Measurements from ENCODE around the gene FZD4. TPM values are rescaled to one million over a fixed set of nuclear protein-coding genes. Genes with fewer than 3 reads are reported as not detected.
A peak's percentile ranks its signal among the peaks of the same experiment; 100 is the strongest.
"Not testable (repeated sequence)": the region's sequence is repeated elsewhere in the genome, so short reads cannot be mapped to it uniquely, and the experiment has no call there.

Gene FZD4
- total RNA-seq, 2 experiments from 2014 or later = 0.16 to 0.44 TPM

DNA sequence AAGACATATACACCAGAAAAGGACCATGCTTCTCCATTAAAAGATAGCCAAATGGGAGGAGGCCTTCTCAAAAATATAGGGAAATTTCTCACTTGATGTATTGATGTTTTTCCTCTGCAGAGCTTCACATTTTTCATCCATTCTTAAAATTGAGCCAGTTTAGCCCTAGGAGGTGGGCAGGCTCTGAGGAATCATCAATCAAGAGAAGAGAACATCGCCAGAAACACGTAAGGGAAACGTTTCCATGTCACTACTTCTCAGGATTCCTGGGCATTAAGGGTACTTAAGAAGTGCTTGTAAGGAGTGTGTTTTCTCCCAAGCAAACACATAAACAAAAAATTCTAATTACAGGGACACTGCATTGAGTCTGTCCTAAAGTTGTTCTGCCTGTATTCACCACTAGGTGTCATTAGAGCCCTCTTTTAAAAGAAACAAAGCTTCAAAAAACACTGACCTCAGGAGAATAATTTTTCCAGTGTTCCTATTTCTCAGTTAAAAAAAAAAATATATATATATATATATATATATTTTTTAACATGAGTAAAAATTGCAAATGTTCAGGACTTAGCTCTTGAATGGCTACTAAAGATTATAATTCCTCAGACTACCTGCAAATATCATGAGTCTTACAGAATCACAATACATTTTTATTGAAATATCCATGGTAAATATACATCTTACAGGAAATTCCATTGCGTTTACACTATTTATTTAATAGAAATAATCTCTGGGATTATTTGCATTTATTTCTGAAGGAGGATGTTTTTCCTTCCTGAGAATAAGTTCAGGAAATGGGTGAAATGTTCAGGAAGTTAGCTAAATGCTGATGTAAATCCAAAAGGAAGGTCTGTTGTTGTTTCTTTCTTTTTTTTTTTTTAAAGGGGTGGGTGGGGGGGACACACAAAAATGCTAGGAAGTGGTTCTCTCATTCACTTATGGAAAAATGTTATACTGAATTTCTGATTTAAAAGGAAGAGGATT lies 16.0 kb downstream of the FZD4 start:
- Mint-ChIP-seq H3K36me3 (no peaks in the 10 kb centered on the region), H3K9me3 (ENCODE audit: low read depth) (no peaks in the 10 kb centered on the region), H3K4me1 (no peaks in the 10 kb centered on the region), H3K4me3 (no peak overlapping the region), H3K27ac (no peak overlapping the region), H3K27me3 (peaks cover 4% of the 10 kb centered on the region)
- ATAC-seq (peak; percentile 49), DNase-seq (no peak)
- CTCF ChIA-PET = interaction anchor here (0.6 to 3.1 kb wide), 21 partner anchors 12 to 1077 kb away, joined by 3 to 21 read pairs (median 5); partner anchors contain the start of genes FZD4 and TMEM135

DNA sequence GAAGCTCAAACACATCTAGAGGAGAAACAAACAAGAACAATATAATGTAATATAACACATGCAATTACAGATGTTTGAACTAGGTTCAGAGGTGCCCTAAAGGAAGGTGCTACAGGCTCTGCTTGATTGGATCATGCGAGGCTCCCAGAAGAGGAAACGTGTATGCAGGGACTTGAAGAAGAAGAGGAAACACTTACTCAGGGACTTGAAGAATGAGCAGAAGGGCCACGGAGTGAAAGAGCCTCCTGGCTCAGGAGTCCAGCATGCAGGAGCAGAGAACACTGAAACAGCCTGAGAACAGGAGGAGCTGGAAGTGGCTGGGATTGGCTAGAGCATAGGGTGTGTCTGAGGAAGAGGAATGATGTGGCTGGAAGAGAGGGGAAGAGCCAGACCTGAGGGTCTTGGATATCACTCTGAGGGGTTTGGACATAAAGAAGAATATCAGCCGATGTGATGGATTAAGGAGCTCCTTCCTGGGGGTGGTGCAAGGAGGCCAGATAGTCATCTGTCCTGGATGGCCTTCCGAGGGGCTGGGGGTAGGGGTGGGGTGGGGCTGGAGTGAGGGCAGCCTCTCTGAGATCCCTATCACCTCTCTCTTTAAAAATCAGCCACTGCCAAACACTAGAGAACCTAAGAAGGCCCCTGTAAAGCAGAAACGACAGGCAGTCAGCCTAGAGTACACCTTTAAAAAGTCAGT lies 16.8 kb downstream of the FZD4 start:
- Mint-ChIP-seq H3K4me1 (no peaks in the 10 kb centered on the region), H3K27ac (no peak overlapping the region), H3K9me3 (ENCODE audit: low read depth) (no peaks in the 10 kb centered on the region), H3K27me3 (peaks cover 4% of the 10 kb centered on the region), H3K4me3 (no peak overlapping the region), H3K36me3 (no peaks in the 10 kb centered on the region)
- ATAC-seq = no peak
- CTCF ChIA-PET = interaction anchor here (1.3 to 3.1 kb wide), 12 partner anchors 11 to 486 kb away, joined by 3 to 21 read pairs (median 6); partner anchors contain the start of genes FZD4 and TMEM135
- DNase-seq = no peak

DNA sequence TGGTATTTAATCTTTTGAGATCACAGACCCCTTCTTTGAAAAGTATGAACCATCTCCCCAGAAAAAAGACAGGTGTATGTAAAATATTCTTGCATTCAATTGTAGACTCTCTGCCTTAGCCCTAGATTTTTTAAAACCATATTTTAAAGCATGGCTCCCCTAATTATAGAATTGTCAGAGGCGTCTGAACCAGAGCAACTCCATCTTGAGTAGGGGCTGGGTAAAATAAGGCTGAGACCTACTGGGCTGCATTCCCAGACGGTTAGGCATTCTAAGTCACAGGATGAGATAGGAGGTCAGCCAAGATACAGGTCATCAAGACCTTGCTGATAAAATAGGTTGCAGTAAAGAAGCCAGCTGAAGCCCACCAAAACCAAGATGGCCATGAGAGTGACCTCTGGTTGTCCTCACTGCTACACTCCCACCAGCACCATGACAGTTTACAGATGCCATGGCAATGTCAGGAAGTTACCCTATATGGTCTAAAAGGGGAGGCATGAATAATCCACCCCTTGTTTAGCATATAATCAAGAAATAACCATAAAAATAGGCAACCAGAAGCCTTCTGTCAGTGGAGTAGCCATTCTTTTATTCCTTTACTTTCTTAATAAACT lies 17.9 kb downstream of the FZD4 start:
- not testable (repeated sequence) for DNase-seq; H3K36me3 Mint-ChIP-seq; H3K4me3 Mint-ChIP-seq; ATAC-seq; H3K27me3 Mint-ChIP-seq; H3K9me3 Mint-ChIP-seq (ENCODE audit: low read depth); H3K4me1 Mint-ChIP-seq; H3K27ac Mint-ChIP-seq
- CTCF ChIA-PET = interaction anchor here (2.1 to 3.1 kb wide), 4 partner anchors 18 to 363 kb away, joined by 6 to 21 read pairs (median 16); partner anchors contain the start of gene FZD4

DNA sequence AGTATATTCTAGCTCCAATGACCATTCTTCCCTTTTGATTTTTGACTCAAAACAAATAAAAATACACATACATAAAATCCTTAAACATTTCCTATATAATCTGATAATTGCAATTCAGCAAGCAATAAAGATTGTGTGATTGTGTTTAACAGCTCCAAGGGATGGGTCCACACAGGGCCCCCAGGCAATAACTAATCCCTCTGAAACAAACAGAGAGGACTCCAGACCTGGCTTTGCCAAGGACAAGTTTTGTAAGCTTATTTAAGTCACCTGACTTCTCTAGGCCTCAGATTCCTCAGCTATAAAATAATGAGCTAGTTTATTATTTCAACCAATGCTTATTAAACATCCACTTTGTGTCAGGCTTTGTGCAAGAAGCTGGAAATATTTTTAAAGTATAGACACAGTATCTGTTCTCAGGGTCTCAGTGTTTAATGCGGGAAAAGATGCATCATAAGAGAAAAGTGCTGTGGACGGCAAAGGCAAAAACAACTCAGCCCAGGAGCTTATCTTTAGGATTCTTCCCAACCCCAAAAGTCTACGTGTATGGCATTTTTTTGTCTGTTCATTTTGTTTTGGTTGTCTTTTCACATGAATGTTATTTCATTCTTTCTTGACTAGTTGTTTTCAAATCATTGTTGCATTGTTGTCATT lies 20.1 kb downstream of the FZD4 start:
- CTCF ChIA-PET = interaction anchor here (1.1 to 1.5 kb wide), 4 partner anchors 9 to 486 kb away, joined by 3 to 4 read pairs (median 3); no protein-coding TSS in a partner anchor
- H3K36me3 Mint-ChIP-seq = no peaks in the 10 kb centered on the region
- no peak overlapping the region for H3K4me3 Mint-ChIP-seq
- no peak for DNase-seq
- no peak overlapping the region for H3K27ac Mint-ChIP-seq
- H3K4me1 Mint-ChIP-seq = peaks cover 14% of the 10 kb centered on the region
- H3K27me3 Mint-ChIP-seq = no peaks in the 10 kb centered on the region
- no peaks in the 10 kb centered on the region for H3K9me3 Mint-ChIP-seq (ENCODE audit: low read depth)
- ATAC-seq = no peak

DNA sequence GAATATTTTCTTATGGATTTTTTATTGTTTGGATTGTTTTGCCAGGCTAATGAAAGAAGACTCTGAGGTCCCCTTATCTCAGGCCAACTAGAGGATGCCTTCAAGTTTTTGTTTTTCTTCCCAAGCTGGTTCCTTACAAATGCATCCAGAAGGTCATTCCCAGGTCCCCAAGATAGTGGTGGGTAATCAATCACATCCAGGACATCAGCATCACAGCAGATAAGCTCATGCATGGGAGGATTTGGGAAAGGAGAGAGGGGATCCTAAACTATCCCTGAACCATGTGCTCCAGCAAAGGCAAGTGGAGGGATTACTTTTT lies 20.7 kb downstream of the FZD4 start:
- H3K27ac Mint-ChIP-seq = no peak overlapping the region
- peaks cover 14% of the 10 kb centered on the region for H3K4me1 Mint-ChIP-seq
- no peaks in the 10 kb centered on the region for H3K27me3 Mint-ChIP-seq
- H3K36me3 Mint-ChIP-seq = no peaks in the 10 kb centered on the region
- no peak for DNase-seq
- H3K4me3 Mint-ChIP-seq = no peak overlapping the region
- no peaks in the 10 kb centered on the region for H3K9me3 Mint-ChIP-seq (ENCODE audit: low read depth)
- no peak for ATAC-seq
- CTCF ChIA-PET = interaction anchor here (1.1 to 1.5 kb wide), 4 partner anchors 9 to 487 kb away, joined by 3 to 4 read pairs (median 3); no protein-coding TSS in a partner anchor

DNA sequence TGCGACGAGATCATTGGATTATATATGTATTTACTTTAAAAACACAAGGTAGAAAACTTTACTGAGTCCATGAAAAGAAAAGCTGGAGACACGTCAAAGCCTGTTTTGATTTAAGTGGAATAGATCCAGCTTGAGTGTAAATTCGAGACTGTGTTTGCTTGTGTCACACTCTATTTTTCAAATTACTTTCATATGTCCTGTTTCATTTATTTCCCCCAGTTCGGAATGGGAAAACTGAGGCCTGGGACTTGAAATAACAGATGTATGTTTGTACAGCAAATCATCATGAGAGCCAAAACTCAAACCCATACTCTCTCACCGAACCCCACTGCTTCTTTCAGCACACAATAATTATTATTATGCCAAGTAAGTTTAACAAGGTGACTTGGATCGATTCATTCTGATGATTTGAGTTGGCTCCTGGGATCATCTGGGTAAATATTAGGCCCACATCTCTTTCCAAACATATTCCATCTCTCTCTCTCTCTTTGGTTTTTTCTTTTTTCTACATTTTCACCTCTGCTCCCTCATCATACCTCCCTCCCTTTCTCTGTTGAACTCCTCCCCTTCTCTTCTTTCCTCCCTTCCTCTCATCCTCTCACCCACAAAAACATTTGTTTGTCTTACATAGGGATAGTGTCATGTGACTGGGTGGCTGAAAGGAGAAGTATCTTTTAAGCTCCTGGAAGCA lies 21.2 kb downstream of the FZD4 start:
- Mint-ChIP-seq H3K9me3 (ENCODE audit: low read depth) (no peaks in the 10 kb centered on the region), H3K4me3 (no peak overlapping the region), H3K27me3 (no peaks in the 10 kb centered on the region), H3K4me1 (peaks cover 14% of the 10 kb centered on the region), H3K27ac (peak overlapping the region; percentile 61), H3K36me3 (no peaks in the 10 kb centered on the region)
- ATAC-seq = no peak
- CTCF ChIA-PET = interaction anchor here (1.1 to 1.5 kb wide), 3 partner anchors 8 to 487 kb away, joined by 3 to 4 read pairs (median 3); no protein-coding TSS in a partner anchor
- DNase-seq = no peak

DNA sequence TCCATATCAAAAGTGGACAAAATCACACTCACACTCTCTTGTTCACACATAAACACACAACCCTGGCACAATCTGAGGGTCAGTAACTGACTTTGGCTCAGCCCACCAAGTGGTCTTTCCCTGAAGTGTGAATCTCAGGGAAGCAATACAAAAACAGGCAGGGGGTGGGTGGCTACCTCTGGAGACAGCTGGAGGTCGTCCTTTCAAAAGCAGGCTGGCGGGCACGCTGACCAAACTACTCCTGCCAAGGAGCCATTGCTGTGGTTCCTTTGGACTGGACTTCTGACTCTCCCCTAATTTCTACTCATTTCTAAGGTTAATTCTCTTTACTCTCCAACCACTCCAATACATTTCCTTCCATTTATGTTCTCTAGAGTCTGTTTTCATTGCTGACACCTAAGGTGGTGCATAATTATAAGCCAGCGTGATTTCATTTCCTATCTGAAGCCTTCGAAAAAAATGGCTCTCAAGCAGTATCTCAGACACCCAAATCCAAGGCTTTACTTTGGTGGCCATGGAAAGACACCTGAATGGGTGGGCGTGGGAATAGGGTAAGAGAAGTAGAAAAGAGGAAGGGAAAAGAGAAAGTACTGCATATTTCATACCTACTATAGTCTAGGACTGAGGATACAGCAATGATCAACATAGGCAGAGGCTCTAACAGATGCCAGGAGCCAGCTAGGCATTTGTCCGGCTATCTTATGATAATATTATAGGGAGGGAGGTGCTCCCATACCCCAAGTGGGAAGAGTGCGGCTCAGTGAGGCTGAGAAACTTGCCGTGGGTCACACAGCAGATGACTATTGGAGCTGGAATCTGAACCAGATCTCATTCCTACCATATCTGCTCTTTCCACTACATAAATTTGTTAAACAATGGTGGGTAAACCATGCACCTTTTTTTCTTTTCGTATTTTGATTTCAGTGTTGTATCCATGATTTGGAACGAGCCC lies 22.0 kb downstream of the FZD4 start:
- CTCF ChIA-PET = no interaction called here
- H3K27me3 Mint-ChIP-seq = no peaks in the 10 kb centered on the region
- no peak for DNase-seq
- H3K4me1 Mint-ChIP-seq = peaks cover 14% of the 10 kb centered on the region
- ATAC-seq = no peak
- no peak overlapping the region for H3K27ac Mint-ChIP-seq
- H3K36me3 Mint-ChIP-seq = no peaks in the 10 kb centered on the region
- H3K9me3 Mint-ChIP-seq (ENCODE audit: low read depth) = no peaks in the 10 kb centered on the region
- H3K4me3 Mint-ChIP-seq = no peak overlapping the region

DNA sequence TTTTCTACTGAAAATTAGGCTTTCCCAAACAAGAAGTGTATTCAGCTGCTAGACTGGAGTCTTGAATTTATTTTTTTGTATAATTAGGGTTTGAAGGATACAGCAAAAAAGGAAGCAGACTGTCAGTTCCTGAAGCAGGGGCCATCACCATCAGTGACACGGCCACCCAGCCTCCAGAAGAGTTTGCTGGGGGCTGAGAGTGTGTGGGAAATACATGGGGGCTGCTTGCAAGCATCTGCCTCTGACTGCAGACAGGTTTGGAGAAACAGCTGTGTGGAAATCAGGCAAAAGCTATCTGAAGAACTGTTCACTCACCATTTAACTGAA lies 23.0 kb downstream of the FZD4 start:
- no peak for ATAC-seq
- Mint-ChIP-seq H3K4me1 (peaks cover 14% of the 10 kb centered on the region), H3K9me3 (ENCODE audit: low read depth) (no peaks in the 10 kb centered on the region), H3K4me3 (no peak overlapping the region), H3K27me3 (no peaks in the 10 kb centered on the region), H3K27ac (no peak overlapping the region), H3K36me3 (no peaks in the 10 kb centered on the region)
- DNase-seq = no peak
- CTCF ChIA-PET = no interaction called here

DNA sequence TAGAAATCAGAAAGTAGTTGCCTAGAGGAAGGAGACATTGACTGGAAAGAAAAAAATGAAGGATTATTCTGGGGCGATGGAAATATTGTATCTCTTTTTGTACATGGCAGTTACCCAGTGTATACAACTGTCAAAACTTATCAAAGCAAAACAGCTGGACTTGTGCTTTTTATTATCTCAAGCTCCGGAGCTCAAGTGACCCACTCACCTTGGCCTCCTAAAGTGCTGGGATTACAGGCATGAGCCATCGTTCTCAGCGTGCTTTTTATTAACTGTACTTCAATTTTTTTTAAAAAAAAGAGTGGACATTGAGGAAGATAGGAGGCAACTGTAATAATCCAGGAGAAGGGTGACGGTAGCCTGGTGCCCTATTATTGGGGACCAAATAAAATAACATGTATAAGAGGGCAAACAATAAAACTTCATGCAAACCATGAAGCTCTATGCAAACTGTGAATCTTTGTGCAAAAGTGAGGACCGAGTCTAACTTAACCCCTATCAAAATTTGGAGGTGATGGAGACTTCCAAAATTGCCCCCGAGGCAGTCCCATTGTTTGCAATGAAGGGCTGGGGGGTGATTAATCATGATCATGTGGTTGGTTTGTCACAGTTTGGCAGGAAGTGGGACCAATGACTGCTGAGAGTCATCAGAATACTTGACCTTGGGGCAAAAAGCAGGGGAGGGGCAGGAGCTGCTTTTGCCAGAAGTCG lies 23.5 kb downstream of the FZD4 start:
- no peaks in the 10 kb centered on the region for H3K27me3 Mint-ChIP-seq
- ATAC-seq (peak; percentile 30), DNase-seq (no peak)
- H3K36me3 Mint-ChIP-seq = no peaks in the 10 kb centered on the region
- H3K4me1 Mint-ChIP-seq = peaks cover 14% of the 10 kb centered on the region
- H3K4me3 Mint-ChIP-seq = no peak overlapping the region
- H3K9me3 Mint-ChIP-seq (ENCODE audit: low read depth) = no peaks in the 10 kb centered on the region
- H3K27ac Mint-ChIP-seq = no peak overlapping the region
- CTCF ChIA-PET = no interaction called here

DNA sequence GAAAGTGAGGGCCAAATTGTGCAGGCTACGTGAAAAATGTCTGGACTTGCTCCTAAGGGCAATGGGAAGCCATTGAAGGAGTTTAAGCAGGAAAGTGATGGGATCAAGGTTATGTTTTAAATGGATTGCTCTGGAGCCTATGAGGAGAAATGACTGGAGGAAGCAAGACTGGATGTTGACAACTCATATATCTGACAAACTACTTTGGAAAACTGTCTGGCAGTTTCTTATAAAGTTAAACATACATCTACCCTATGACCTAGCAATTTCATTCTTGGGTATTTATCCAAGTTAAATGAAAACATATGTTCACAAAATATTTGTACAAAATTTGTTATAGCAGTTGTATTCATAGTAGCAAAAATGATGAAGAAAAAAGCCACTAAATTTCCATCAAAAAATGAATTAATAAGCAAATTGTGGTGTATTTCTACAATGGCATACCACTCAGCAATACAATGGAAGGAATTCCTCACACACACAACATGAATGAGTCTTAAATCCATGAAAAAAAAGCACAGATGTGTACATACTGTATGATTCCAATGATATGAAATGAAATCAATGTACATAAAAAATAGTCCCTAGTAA lies 24.1 kb downstream of the FZD4 start:
- CTCF ChIA-PET = no interaction called here
- H3K36me3 Mint-ChIP-seq = no peaks in the 10 kb centered on the region
- H3K27ac Mint-ChIP-seq = no peak overlapping the region
- no peak overlapping the region for H3K4me3 Mint-ChIP-seq
- ATAC-seq = no peak
- H3K9me3 Mint-ChIP-seq (ENCODE audit: low read depth) = no peaks in the 10 kb centered on the region
- no peak for DNase-seq
- no peaks in the 10 kb centered on the region for H3K27me3 Mint-ChIP-seq
- H3K4me1 Mint-ChIP-seq = peaks cover 14% of the 10 kb centered on the region

DNA sequence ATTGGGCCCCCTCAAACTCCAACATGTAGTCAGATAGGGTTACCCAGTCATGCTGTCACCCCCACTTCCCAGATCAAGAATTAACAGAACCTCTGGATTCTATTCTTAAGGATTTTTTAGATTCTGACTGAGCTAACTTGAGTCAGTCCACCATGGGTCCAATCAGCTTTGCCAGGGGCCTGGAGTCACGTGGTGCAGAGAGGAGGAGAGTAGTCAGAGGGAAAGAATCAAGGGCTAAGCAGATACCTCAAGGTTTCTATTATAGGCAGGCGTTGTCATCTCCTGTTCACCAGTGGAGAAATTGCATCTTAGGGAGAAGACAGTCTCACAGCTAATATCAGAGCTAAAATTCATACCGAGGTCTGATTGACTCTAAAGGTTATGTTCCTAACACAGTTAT lies 28.2 kb downstream of the FZD4 start:
- no peaks in the 10 kb centered on the region for H3K36me3 Mint-ChIP-seq
- no peak for DNase-seq
- H3K27ac Mint-ChIP-seq = no peak overlapping the region
- H3K27me3 Mint-ChIP-seq = peaks cover 10% of the 10 kb centered on the region
- no peaks in the 10 kb centered on the region for H3K9me3 Mint-ChIP-seq (ENCODE audit: low read depth)
- peaks cover 7% of the 10 kb centered on the region for H3K4me1 Mint-ChIP-seq
- CTCF ChIA-PET = interaction anchor here (1.2 kb wide), 1 partner anchor 12 kb away, joined by 5 read pairs; no protein-coding TSS in a partner anchor
- ATAC-seq = no peak
- no peak overlapping the region for H3K4me3 Mint-ChIP-seq
